Motor neuron (in vitro differentiated cells): ENCODE data around the gene NETO2. TPM values are rescaled to one million over a fixed set of nuclear protein-coding genes. Genes with fewer than 3 reads are reported as not detected.
A peak's percentile ranks its signal among the peaks of the same experiment; 100 is the strongest.

Experiments
- ATAC-seq, 8 experiments: fragments of 200-7000 bp; cut with Tn5 transposase; replicated peaks in 6 of 8; 2 replicates each; pipeline ENCODE4 v1.8.0; 2021; ENCODE audit warnings: mild to moderate bottlenecking in 8 of 8, moderate library complexity in 8 of 8
- H3K27ac ChIP-seq, 2 donors: fragments of 250-450 bp; sonication (Bioruptor Pico); 2 replicates each; pipeline ENCODE4 v1.9.0; 2021; ENCODE audit warnings: antibody characterized with exemption in 2 of 2, mild to moderate bottlenecking in 2 of 2, moderate library complexity in 1 of 2
- H3K4me1 ChIP-seq, 2 donors: fragments of 250-450 bp; sonication (Bioruptor Pico); replicated peaks in 1 of 2; 2 replicates each; pipeline ENCODE4 v1.6.1; 2021; ENCODE audit warnings: antibody characterized with exemption in 2 of 2, mild to moderate bottlenecking in 2 of 2, moderate library complexity in 1 of 2
- H3K4me3 ChIP-seq, 5 donors: fragments of 250-450 bp; sonication (Bioruptor Pico); 2 replicates each; pipeline ENCODE4 v1.9.0; 2021; ENCODE audit warnings: antibody characterized with exemption in 5 of 5, mild to moderate bottlenecking in 5 of 5, moderate library complexity in 4 of 5
- WGBS, 10 experiments: fragments of 450-650 bp; shearing (Covaris generic); methylation state at CpG; one replicate each; pipeline ENCODE4 v1.0.0; 2022; 5-methylcytosine and 5-hydroxymethylcytosine counted together
- in situ Hi-C, 9 experiments: fragments of 400-800 bp; cut with MboI; loops; one replicate each; pipeline ENCODE4 v1.15.0; 2021; ENCODE audit warnings: low sequenced_read_pairs in 9 of 9, low pct_unique_long_range_greater_than_20kb in 2 of 9; ENCODE audit not compliant: unreplicated experiment in 9 of 9
- total RNA-seq, 8 experiments: library from RNA; unstranded; fragments of 300-600 nt; gene quantifications; 2 replicates each; pipeline versions ENCODE4 v1.2.3 to v1.2.4, GENCODE V29; 2022

The NETO2 gene
- total RNA-seq, 8 experiments from 2014 or later: 24.3 to 53.5 (median 28.1) TPM

DNA sequence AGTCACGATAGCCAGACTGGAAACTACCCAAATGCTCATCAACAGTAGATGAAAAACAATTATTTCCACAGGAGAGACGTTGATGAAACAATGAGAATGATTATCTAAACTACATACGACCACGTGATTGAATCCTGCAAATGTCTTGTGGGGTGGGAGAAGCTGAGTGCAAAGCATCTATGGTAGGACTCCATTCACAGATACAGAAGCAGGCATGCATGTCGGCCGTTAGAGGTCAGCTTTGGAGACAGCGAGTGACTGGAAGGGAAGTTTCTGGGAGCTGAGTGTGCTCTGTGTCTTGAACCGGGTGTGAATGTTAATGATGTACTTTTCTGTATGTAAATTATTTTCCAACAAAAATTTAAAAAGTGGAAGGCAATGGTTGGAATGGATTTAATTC, 98.7 kb downstream of the NETO2 start:
- 38 to 93% (median 65%) methylated on average over 1 to 8 of the region's 8 CpGs for WGBS, 10 experiments
- H3K27ac ChIP-seq: no peak overlapping the region
- peaks cover 4 to 6% of the 10 kb centered on the region in 2 donors for H3K4me1 ChIP-seq
- peak in 3 of 8 experiments; percentile 62 to 82 (median 74) for ATAC-seq
- no peak overlapping the region for H3K4me3 ChIP-seq
- in situ Hi-C loops: no loop called here

- no peak for ATAC-seq
- H3K27ac ChIP-seq: no peak overlapping the region
Measured at GRCh38 chr16:47043970-47044684, 99.6 kb downstream of the NETO2 start.

GRCh38 chr16:47043200-47043599, 100.5 kb downstream of the NETO2 start:
- in situ Hi-C loops: no loop called here
- H3K27ac ChIP-seq: no peak overlapping the region
- H3K4me1 ChIP-seq: peaks cover 4 to 6% of the 10 kb centered on the region in 2 donors
- no peak for ATAC-seq
- no peak overlapping the region for H3K4me3 ChIP-seq
- 13 to 100% (median 90%) methylated on average over 1 to 6 of the region's 8 CpGs; no CpG with 5 or more reads in 5 of the 10 experiments for WGBS, 10 experiments

More at GRCh38 chr16:47043970-47044684, 99.6 kb downstream of the NETO2 start:
- peaks cover 4 to 6% of the 10 kb centered on the region in 2 donors for H3K4me1 ChIP-seq
- no peak overlapping the region for H3K4me3 ChIP-seq
- in situ Hi-C loops: no loop called here
- 84 to 100% (median 96%) methylated on average over 2 to 7 of the region's 8 CpGs; no CpG with 5 or more reads in 3 of the 10 experiments for WGBS, 10 experiments

DNA sequence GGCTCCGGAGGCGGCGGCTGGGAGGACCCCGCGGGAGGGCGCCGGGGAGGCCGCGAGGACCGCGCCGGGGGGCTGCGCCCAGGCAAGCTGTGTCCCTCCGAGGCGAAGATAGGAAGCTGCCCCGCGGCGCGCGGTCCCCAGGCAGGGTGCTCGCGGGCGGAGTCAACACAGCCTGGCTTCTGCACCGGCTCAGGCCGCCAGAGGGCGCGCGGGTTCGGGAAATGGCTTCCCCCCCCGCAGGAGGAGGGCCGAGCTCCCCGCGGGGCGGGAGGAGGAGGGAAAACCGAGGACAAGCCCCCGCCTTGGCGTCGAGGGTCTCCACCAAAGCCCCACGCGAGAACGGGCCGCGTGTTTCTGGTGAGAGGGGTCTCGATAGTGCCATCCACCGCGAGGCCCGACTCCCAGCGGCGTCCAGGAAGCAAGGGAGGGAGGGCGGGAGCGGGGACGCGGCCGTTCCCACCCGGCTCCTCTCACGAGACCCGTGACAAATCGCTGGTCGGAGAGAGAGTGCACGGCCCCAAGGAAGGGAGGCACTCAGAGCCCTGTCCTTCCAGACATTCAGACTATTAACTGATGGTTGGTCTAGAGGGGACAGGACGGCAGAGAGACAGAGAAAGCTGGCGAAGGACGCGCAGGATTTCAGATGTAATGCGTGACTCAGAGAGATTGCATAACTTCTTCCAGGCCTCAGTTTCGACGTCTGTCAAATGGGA, 105.8 kb downstream of the NETO2 start:
- WGBS, 10 experiments: 0 to 53% (median 19%) methylated on average over 1 to 8 of the region's 67 CpGs; no CpG with 5 or more reads in 4 of the 10 experiments
- in situ Hi-C loops: loop anchor here in 1 of 9 experiments (10.0 kb wide), 1 partner anchor 1127 kb away; no protein-coding TSS in a partner anchor
- peak; percentile 93 to 97 (median 95) for ATAC-seq
- peak overlapping the region; percentile 37 to 51 (median 45) for H3K4me3 ChIP-seq
- H3K27ac ChIP-seq: no peak overlapping the region
- peaks cover 0 to 10% of the 10 kb centered on the region in 2 donors for H3K4me1 ChIP-seq

DNA sequence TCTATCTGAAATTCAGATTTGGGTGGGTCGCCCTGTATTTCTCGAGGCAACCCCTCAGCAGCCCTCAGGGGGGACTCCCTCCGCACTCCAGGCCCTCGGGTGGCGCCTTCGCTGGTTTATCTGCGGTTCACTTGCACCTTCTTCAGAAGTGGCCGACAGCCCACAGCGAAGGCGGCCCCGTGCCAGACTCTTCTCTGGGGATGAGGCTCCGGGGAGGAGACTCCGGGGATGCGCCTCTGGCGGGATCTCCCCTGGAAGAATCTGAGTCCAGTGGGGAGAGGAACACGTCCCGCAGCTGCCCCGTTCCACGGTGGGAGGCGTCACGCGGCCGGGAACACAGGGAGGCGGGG, 106.4 kb downstream of the NETO2 start:
- Histone ChIP-seq H3K4me1 (peaks cover 0 to 10% of the 10 kb centered on the region in 2 donors), H3K27ac (no peak overlapping the region), H3K4me3 (peak overlapping the region; percentile 37 to 51 (median 45))
- WGBS, 10 experiments: 0 to 41% (median 24%) methylated on average over 3 to 7 of the region's 24 CpGs; no CpG with 5 or more reads in 6 of the 10 experiments
- in situ Hi-C loops: loop anchor here in 1 of 9 experiments (10.0 kb wide), 1 partner anchor 1127 kb away; no protein-coding TSS in a partner anchor
- ATAC-seq: peak in 5 of 8 experiments; percentile 47 to 70 (median 58)

GRCh38 chr16:47036201-47036600, 107.5 kb downstream of the NETO2 start:
- ATAC-seq: no peak
- in situ Hi-C loops: loop anchor here in 1 of 9 experiments (10.0 kb wide), 1 partner anchor 1129 kb away; no protein-coding TSS in a partner anchor
- Histone ChIP-seq H3K4me3 (no peak overlapping the region), H3K4me1 (peaks cover 0 to 10% of the 10 kb centered on the region in 2 donors), H3K27ac (no peak overlapping the region)
- WGBS, 10 experiments: 60 to 100% (median 80%) methylated on average over 1 to 4 of the region's 5 CpGs

DNA sequence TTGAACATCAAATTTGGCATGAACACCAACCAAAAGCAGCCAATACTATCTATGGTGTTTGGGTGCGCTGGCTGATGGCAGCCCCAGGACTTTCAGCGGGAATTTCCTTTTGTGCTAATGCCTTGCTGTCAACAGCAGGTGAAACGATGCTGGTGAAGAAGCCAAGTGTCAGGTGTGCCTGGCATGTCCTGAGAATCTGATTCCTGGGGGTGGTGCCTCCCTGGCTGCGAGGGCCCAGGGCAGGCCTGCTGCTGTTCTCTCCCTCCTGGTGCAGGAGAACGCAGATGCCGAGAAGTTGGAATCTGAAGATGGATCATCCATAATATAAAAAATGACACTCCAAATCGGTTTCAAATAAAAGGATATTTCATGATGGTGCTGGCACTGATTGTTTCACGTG, 108.3 kb downstream of the NETO2 start:
- H3K4me3 ChIP-seq: no peak overlapping the region
- peaks cover 0 to 10% of the 10 kb centered on the region in 2 donors for H3K4me1 ChIP-seq
- in situ Hi-C loops: loop anchor here in 1 of 9 experiments (10.0 kb wide), 1 partner anchor 1129 kb away; no protein-coding TSS in a partner anchor
- H3K27ac ChIP-seq: no peak overlapping the region
- no peak for ATAC-seq
- 54 to 88% (median 80%) methylated on average over 1 to 8 of the region's 8 CpGs; no CpG with 5 or more reads in 3 of the 10 experiments for whole genome bisulfite sequencing, 10 experiments

DNA sequence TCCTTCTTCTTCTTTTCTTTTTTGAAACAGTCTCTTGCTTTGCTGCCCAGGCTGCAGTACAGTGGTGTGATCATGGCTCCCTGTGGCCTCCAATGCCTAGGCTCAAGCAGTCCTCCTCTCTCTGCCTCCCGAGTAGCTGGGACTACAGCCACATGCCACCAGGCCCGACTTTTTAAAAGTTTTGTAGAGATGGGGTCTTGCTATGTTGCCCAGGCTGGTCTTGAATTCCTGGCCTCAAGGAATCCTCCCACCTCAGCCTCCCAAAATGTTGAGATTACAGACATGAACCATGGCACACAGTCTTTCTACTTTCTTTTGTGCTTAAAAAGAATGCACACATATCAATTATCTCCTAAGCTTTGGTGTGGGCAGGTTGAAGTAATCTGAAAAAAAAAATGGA, 109.3 kb downstream of the NETO2 start:
- peaks cover 0 to 10% of the 10 kb centered on the region in 2 donors for H3K4me1 ChIP-seq
- in situ Hi-C loops: loop anchor here in 1 of 9 experiments (10.0 kb wide), 1 partner anchor 1130 kb away; no protein-coding TSS in a partner anchor
- H3K27ac ChIP-seq: peak overlapping the region in 1 of 2 donors; percentile 72
- ATAC-seq: no peak
- WGBS, 10 experiments: 43 to 100% (median 100%) methylated on average over 1 to 2 of the region's 2 CpGs; no CpG with 5 or more reads in 3 of the 10 experiments
- H3K4me3 ChIP-seq: no peak overlapping the region

GRCh38 chr16:47033176-47033575, 110.6 kb downstream of the NETO2 start:
- Histone ChIP-seq H3K4me3 (no peak overlapping the region), H3K27ac (no peak overlapping the region), H3K4me1 (peaks cover 0 to 15% of the 10 kb centered on the region in 2 donors)
- WGBS, 10 experiments: 75 to 80% methylated on average over 1 to 2 of the region's 3 CpGs; no CpG with 5 or more reads in 8 of the 10 experiments
- ATAC-seq: peak in 1 of 8 experiments; percentile 8
- in situ Hi-C loops: loop anchor here in 1 of 9 experiments (10.0 kb wide), 1 partner anchor 1132 kb away; no protein-coding TSS in a partner anchor

- in situ Hi-C loops: loop anchor here in 1 of 9 experiments (10.0 kb wide), 1 partner anchor 1135 kb away; no protein-coding TSS in a partner anchor
- WGBS, 10 experiments: 60 to 100% (median 83%) methylated on average over 1 to 2 of the region's 3 CpGs; no CpG with 5 or more reads in 3 of the 10 experiments
- H3K4me3 ChIP-seq: no peak overlapping the region
- ATAC-seq: no peak
- peaks cover 0 to 15% of the 10 kb centered on the region in 2 donors for H3K4me1 ChIP-seq
- H3K27ac ChIP-seq: no peak overlapping the region
Measured at GRCh38 chr16:47029724-47030123, 114.0 kb downstream of the NETO2 start.

DNA sequence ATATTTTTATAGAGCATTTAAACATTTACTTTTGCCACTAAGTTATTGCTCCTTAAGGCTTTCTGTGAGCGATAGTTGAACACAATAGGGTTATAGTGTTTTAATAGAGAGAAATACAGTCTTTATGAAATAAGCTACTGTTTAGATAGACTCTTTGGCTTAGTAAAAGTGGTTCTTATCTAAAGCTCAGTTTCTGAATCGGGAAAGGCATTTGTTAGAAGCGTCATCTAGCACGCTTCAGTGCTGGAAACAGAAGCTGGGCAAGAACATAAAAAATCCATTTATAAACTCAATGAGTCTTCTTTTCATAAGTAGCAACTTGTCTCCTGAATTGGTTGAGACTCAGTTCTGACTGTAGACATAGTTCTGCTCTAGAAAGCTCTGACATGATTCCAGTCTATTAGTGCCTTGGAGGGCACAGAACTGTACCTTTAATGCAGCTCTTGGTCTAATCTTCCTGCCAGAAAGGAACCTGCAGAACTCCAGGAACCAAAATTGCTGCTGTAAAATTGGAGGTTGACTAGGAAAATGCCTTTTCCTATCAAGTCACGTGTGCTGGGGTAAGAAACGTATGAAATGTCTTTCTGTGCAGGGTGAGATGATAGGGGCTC, 114.9 kb downstream of the NETO2 start:
- WGBS, 10 experiments: 55 to 90% (median 80%) methylated on average over 2 to 6 of the region's 6 CpGs
- in situ Hi-C loops: no loop called here
- Histone ChIP-seq H3K27ac (no peak overlapping the region), H3K4me3 (no peak overlapping the region), H3K4me1 (peaks cover 0 to 13% of the 10 kb centered on the region in 2 donors)
- no peak for ATAC-seq
